Small intestine (tissue), 16 donors: Measurements from ENCODE around the gene POLA1. TPM values are rescaled to one million over a fixed set of nuclear protein-coding genes. Genes with fewer than 3 reads are reported as not detected.
"Not testable (repeated sequence)": the region's sequence is repeated elsewhere in the genome, so short reads cannot be mapped to it uniquely, and the experiment has no call there.

ENCODE experiments used
- DNase-seq, 2 donors: peaks; one replicate each; pipeline versions ENCODE4 v3.0.0 to v3.0.0-alpha.2; 2013
- FAIRE-seq: peaks from 2 replicates; lab custom pipeline; 2012; peaks lifted over from hg19 to GRCh38; lab: Jason Lieb, UNC
- H3K27ac ChIP-seq, 3 donors: one replicate each; pipeline ENCODE4 v1.5.1; 2013; ENCODE audit warnings: low read length in 2 of 3, mild to moderate bottlenecking in 2 of 3, control low read depth in 1 of 3, inconsistent platforms in 1 of 3, low read depth in 1 of 3, moderate library complexity in 1 of 3
- H3K27me3 ChIP-seq, 3 donors: one replicate each; pipeline ENCODE4 v1.6.1; 2013; ENCODE audit warnings: low read length in 3 of 3, inconsistent platforms in 1 of 3; ENCODE audit not compliant: control insufficient read depth in 3 of 3, insufficient read depth in 3 of 3
- H3K36me3 ChIP-seq, 3 donors: one replicate each; pipeline ENCODE4 v1.6.1; 2013; ENCODE audit warnings: low read length in 3 of 3, inconsistent platforms in 1 of 3, low read depth in 1 of 3, mild to moderate bottlenecking in 1 of 3, moderate library complexity in 1 of 3; ENCODE audit not compliant: control insufficient read depth in 3 of 3, insufficient read depth in 2 of 3
- H3K4me1 ChIP-seq, 3 donors: one replicate each; pipeline ENCODE4 v1.6.1; 2013; ENCODE audit warnings: low read length in 2 of 3, inconsistent platforms in 1 of 3, low read depth in 1 of 3, mild to moderate bottlenecking in 1 of 3, moderate library complexity in 1 of 3; ENCODE audit not compliant: control insufficient read depth in 3 of 3, insufficient read depth in 2 of 3
- H3K4me3 ChIP-seq, 3 donors: one replicate each; pipeline ENCODE4 v1.5.1; 2013; ENCODE audit warnings: low read length in 3 of 3, control low read depth in 1 of 3, inconsistent platforms in 1 of 3, low read depth in 1 of 3, mild to moderate bottlenecking in 1 of 3, moderate library complexity in 1 of 3
- H3K9me3 ChIP-seq, 2 donors: one replicate each; pipeline ENCODE4 v1.6.1; 2013; ENCODE audit warnings: low read depth in 1 of 2, low read length in 1 of 2; ENCODE audit not compliant: control insufficient read depth in 2 of 2, insufficient read depth in 1 of 2
- WGBS, 3 donors: extraction: QIAGEN DNeasy Blood & Tissue Kit; methylation state at CpG; one replicate each; pipeline ENCODE4 v1.1.7; 2013; 5-methylcytosine and 5-hydroxymethylcytosine counted together
- long read RNA-seq, 10 donors: transcript quantifications; one replicate each; lab custom pipeline, GENCODE V29; 2026
- polyA plus RNA-seq, 4 donors: library from polyadenylated mRNA; stranded (reverse) in 3 of 4; unstranded in 1 of 4; fragments of 200-250 nt in 3 of 4; fragments of 120-200 nt in 1 of 4; gene quantifications; one replicate each; pipeline versions ENCODE4 v1.2.1 to v1.2.3, GENCODE V29; 2013
- donor health status: healthy with polysubstance abuse.
- donor health status: control.
- donor health status: control.
- donor health status: Bipolar disorder and iron deficiency.
- donor health status: healthy.

POLA1 gene
- 10 to 100 TPM in 1 of 4 donors, 1 to 10 TPM in 3; 2.2 to 10.8 (median 4.7) TPM for polyA plus RNA-seq
- long read RNA-seq, donor 1, result 0 reads
- long read RNA-seq, donor 2, full-length matches to known transcripts, result 2 of 2 reads
- long read RNA-seq, donor 2, partial matches to known transcripts, result 0 of 2 reads
- long read RNA-seq, donor 2, other reads (novel, unspliced or antisense), result 0 of 2 reads
- long read RNA-seq, donor 3, result 0 reads
- long read RNA-seq, donor 4, result 0 reads
- long read RNA-seq, donor 5, partial matches to known transcripts, result 789 of 789 reads
- long read RNA-seq, donor 5, other reads (novel, unspliced or antisense), result 0 of 789 reads
- long read RNA-seq, donor 6, full-length matches to known transcripts, result 1 of 799 reads
- long read RNA-seq, donor 6, partial matches to known transcripts, result 798 of 799 reads
- long read RNA-seq, donor 6, other reads (novel, unspliced or antisense), result 0 of 799 reads
- long read RNA-seq, donor 7, full-length matches to known transcripts, result 1 of 1 reads
- long read RNA-seq, donor 7, partial matches to known transcripts, result 0 of 1 reads
- long read RNA-seq, donor 7, other reads (novel, unspliced or antisense), result 0 of 1 reads
- long read RNA-seq, donor 8, result 0 reads
- long read RNA-seq, donor 9, partial matches to known transcripts, result 0 of 1 reads
- long read RNA-seq, donor 9, other reads (novel, unspliced or antisense), result 0 of 1 reads
- long read RNA-seq, donor 10, result 0 reads

GRCh38 chrX:24693453-24694202, at the start of gene POLA1:
TSS of gene POLA1 (plus strand) at chrX:24693918. CDS start at chrX:24693962, 44 bp downstream.
- H3K9me3 ChIP-seq, result no peaks in the 10 kb centered on the region
- peak; percentile 86 to 96 for DNase-seq
- WGBS, 3 donors, result 0 to 46% (median 6%) methylated on average over 48 to 70 of the region's 70 CpGs
- H3K27me3 ChIP-seq, result no peaks in the 10 kb centered on the region
- no peaks in the 10 kb centered on the region for H3K4me1 ChIP-seq
- H3K36me3 ChIP-seq, result no peaks in the 10 kb centered on the region
- FAIRE-seq, result no peak
- peak within 1 kb of the TSS; percentile 45 to 93 (median 77) for H3K27ac ChIP-seq
- peak within 1 kb of the TSS; percentile 50 to 79 (median 61) for H3K4me3 ChIP-seq

GRCh38 chrX:24646006-24646405, 47.7 kb upstream of the POLA1 start:
- peaks cover 0 to 2% (median 0%) of the 10 kb centered on the region in 3 donors for H3K27me3 ChIP-seq
- 33 to 73% (median 66%) methylated on average over 10 of the region's 10 CpGs for WGBS, 3 donors

GRCh38 chrX:24646745-24647182, 47.0 kb upstream of the POLA1 start:
- Histone ChIP-seq H3K4me1 (no peaks in the 10 kb centered on the region), H3K4me3 (peak overlapping the region in 1 of 3 donors; percentile 30), H3K27me3 (peaks cover 0 to 2% (median 0%) of the 10 kb centered on the region in 3 donors), H3K36me3 (no peaks in the 10 kb centered on the region), H3K27ac (peak overlapping the region in 1 of 3 donors; percentile 20), H3K9me3 (no peaks in the 10 kb centered on the region)
- FAIRE-seq, result no peak
- no peak for DNase-seq
- 3 to 27% (median 23%) methylated on average over 13 of the region's 13 CpGs for WGBS, 3 donors

More at GRCh38 chrX:24646006-24646405, 47.7 kb upstream of the POLA1 start:
- no peaks in the 10 kb centered on the region for H3K4me1 ChIP-seq
- H3K4me3 ChIP-seq, result peak overlapping the region in 1 of 3 donors; percentile 30
- DNase-seq (no peak), FAIRE-seq (no peak)
- H3K27ac ChIP-seq, result no peak overlapping the region
- no peaks in the 10 kb centered on the region for H3K36me3 ChIP-seq
- no peaks in the 10 kb centered on the region for H3K9me3 ChIP-seq

- 5 to 30% (median 16%) methylated on average over 23 to 24 of the region's 24 CpGs for WGBS, 3 donors
Measured at GRCh38 chrX:24647257-24648058, 46.3 kb upstream of the POLA1 start, which contains the start of gene PCYT1B. TSS of gene PCYT1B (minus strand) at chrX:24647347. CDS start at chrX:24647105, 242 bp downstream.

GRCh38 chrX:24648495-24648894, 45.2 kb upstream of the POLA1 start:
- Histone ChIP-seq H3K4me3 (no peak overlapping the region), H3K36me3 (no peaks in the 10 kb centered on the region), H3K9me3 (no peaks in the 10 kb centered on the region), H3K4me1 (no peaks in the 10 kb centered on the region), H3K27ac (no peak overlapping the region), H3K27me3 (peaks cover 0 to 2% (median 0%) of the 10 kb centered on the region in 3 donors)
- 77 to 83% (median 77%) methylated on average over 6 of the region's 6 CpGs for WGBS, 3 donors
- DNase-seq, result no peak
- FAIRE-seq, result no peak

More at GRCh38 chrX:24647257-24648058, 46.3 kb upstream of the POLA1 start, which contains the start of gene PCYT1B:
- Histone ChIP-seq H3K4me1 (no peaks in the 10 kb centered on the region), H3K4me3 (peak within 1 kb of the TSS in 2 of 3 donors; percentile 30), H3K36me3 (no peaks in the 10 kb centered on the region), H3K9me3 (no peaks in the 10 kb centered on the region), H3K27me3 (peaks cover 0 to 2% (median 0%) of the 10 kb centered on the region in 3 donors), H3K27ac (peak within 1 kb of the TSS in 1 of 3 donors; percentile 20)
- FAIRE-seq (no peak), DNase-seq (peak; percentile 27 to 55)

- no peak for DNase-seq
- no peak overlapping the region for H3K4me3 ChIP-seq
- H3K27ac ChIP-seq, result no peak overlapping the region
- no peak for FAIRE-seq
- no peaks in the 10 kb centered on the region for H3K36me3 ChIP-seq
- 58 to 74% (median 62%) methylated on average over 2 of the region's 2 CpGs for WGBS, 3 donors
- H3K4me1 ChIP-seq, result no peaks in the 10 kb centered on the region
- H3K27me3 ChIP-seq, result no peaks in the 10 kb centered on the region
- no peaks in the 10 kb centered on the region for H3K9me3 ChIP-seq
Measured at GRCh38 chrX:24651783-24652182, 41.9 kb upstream of the POLA1 start.

GRCh38 chrX:24655679-24656078, 38.0 kb upstream of the POLA1 start:
- not testable (repeated sequence) for H3K27ac ChIP-seq, H3K27me3 ChIP-seq, DNase-seq, H3K9me3 ChIP-seq, H3K36me3 ChIP-seq, H3K4me3 ChIP-seq, H3K4me1 ChIP-seq, FAIRE-seq
- WGBS, 3 donors, result 66 to 86% (median 83%) methylated on average over 8 to 9 of the region's 9 CpGs
